ENCODE measurements around the gene NEURL1.
"Not testable (repeated sequence)": the region's sequence is repeated elsewhere in the genome, so short reads cannot be mapped to it uniquely, and the experiment has no call there.

NEURL1 gene

GRCh38 chr10:103493916-103494877, 692 bp downstream of the NEURL1 start:
- DNase-seq (ENCODE audit: low read depth in 2 of 2): peak in 1 of 2 experiments; percentile 31

- no peak for DNase-seq (ENCODE audit: low read depth in 2 of 2)
Observed at GRCh38 chr10:103495321-103495720, 1.8 kb downstream of the NEURL1 start.

- no peak for DNase-seq (ENCODE audit: low read depth in 2 of 2)
Observed at GRCh38 chr10:103497161-103497915, 3.8 kb downstream of the NEURL1 start.

- no peak for DNase-seq (ENCODE audit: low read depth in 2 of 2)
Observed at GRCh38 chr10:103498936-103499638, 5.6 kb downstream of the NEURL1 start.

- DNase-seq (ENCODE audit: low read depth in 2 of 2): no peak
Observed at GRCh38 chr10:103499881-103500280, 6.4 kb downstream of the NEURL1 start.

- no peak for DNase-seq (ENCODE audit: low read depth in 2 of 2)
Observed at GRCh38 chr10:103500481-103500880, 7.0 kb downstream of the NEURL1 start.

GRCh38 chr10:103501186-103501585, 7.7 kb downstream of the NEURL1 start:
- no peak for DNase-seq (ENCODE audit: low read depth in 2 of 2)

GRCh38 chr10:103502849-103503660, 9.6 kb downstream of the NEURL1 start:
- DNase-seq (ENCODE audit: low read depth in 2 of 2): no peak

GRCh38 chr10:103503777-103504176, 10.3 kb downstream of the NEURL1 start:
- not testable (repeated sequence) for DNase-seq (ENCODE audit: low read depth in 2 of 2)

GRCh38 chr10:103504181-103504783, 10.8 kb downstream of the NEURL1 start:
- DNase-seq (ENCODE audit: low read depth in 2 of 2): peak in 1 of 2 experiments; percentile 41

GRCh38 chr10:103506061-103506460, 12.6 kb downstream of the NEURL1 start:
- no peak for DNase-seq (ENCODE audit: low read depth in 2 of 2)

GRCh38 chr10:103507235-103508191, 14.0 kb downstream of the NEURL1 start:
- no peak for DNase-seq (ENCODE audit: low read depth in 2 of 2)

GRCh38 chr10:103510046-103510685, 16.7 kb downstream of the NEURL1 start:
- DNase-seq (ENCODE audit: low read depth in 2 of 2): no peak

- no peak for DNase-seq (ENCODE audit: low read depth in 2 of 2)
Observed at GRCh38 chr10:103510791-103511752, 17.6 kb downstream of the NEURL1 start.

- DNase-seq (ENCODE audit: low read depth in 2 of 2): no peak
Observed at GRCh38 chr10:103512166-103512565, 18.7 kb downstream of the NEURL1 start.

GRCh38 chr10:103512591-103513379, 19.3 kb downstream of the NEURL1 start:
- no peak for DNase-seq (ENCODE audit: low read depth in 2 of 2)
